GM06990 (cell line): Measurements from ENCODE around the gene MYO1D.

Experiments used
- DNase-seq: peaks from one replicate; pipeline ENCODE4 v3.0.0-alpha.2; 2011; ENCODE audit not compliant: insufficient read length; ENCODE audit errors: extremely low read depth
- H3K27me3 ChIP-seq: replicated peaks from 2 replicates; pipeline ENCODE4 v1.6.0; 2011; ENCODE audit warnings: low read length; ENCODE audit not compliant: control insufficient read depth, insufficient read depth
- H3K36me3 ChIP-seq: 2 replicates; pipeline ENCODE4 v1.5.1; 2011; ENCODE audit warnings: low read length; ENCODE audit not compliant: control insufficient read depth, insufficient read depth
- H3K4me3 ChIP-seq: replicated peaks from 2 replicates; pipeline ENCODE4 v1.5.1; 2011; ENCODE audit warnings: low read depth, mild to moderate bottlenecking, control low read depth, low read length
- CTCF ChIP-seq: IDR thresholded peaks from 2 replicates; pipeline ENCODE4 v1.5.1; 2011; ENCODE audit warnings: low read length, control low read depth, mild to moderate bottlenecking, inconsistent platforms; ENCODE audit not compliant: insufficient read depth, poor library complexity, severe bottlenecking

The MYO1D gene

DNA sequence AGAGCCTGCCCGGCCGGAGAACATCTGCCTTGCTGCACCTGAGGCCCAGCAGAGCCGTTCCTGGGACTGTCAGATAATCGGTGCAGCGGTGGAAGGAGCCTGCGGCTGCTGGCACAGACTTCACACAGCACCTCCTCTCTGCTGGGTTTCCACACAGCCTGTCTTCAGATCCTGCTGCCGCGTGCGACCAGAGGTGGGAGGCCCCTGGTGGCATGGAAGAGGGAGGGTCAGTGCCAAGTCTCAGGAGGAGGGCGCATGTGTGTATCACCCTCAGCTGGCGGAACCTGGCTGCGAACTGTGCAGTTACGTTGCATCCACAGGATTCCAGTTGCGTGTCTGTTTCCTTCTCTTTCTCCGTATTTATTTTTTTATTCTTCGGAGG is 386.8 kb downstream of the MYO1D start:
- H3K4me3 ChIP-seq: peak overlapping the region; percentile 69
- peak; percentile 13 for TF ChIP-seq CTCF
- H3K27me3 ChIP-seq: no peaks in the 10 kb centered on the region
- DNase-seq: no peak
- peaks cover 5% of the 10 kb centered on the region; the same call in 1 of the 2 replicates for H3K36me3 ChIP-seq

GRCh38 chr17:32489320-32490100 is 387.4 kb downstream of the MYO1D start:
- Histone ChIP-seq H3K36me3 (peaks cover 5% of the 10 kb centered on the region; the same call in 1 of the 2 replicates), H3K4me3 (peak overlapping the region; percentile 69), H3K27me3 (no peaks in the 10 kb centered on the region)
- DNase-seq: no peak
- no peak for TF ChIP-seq CTCF

GRCh38 chr17:32488604-32489180 is 388.2 kb downstream of the MYO1D start:
- no peak for DNase-seq
- TF ChIP-seq CTCF: no peak
- H3K27me3 ChIP-seq: no peaks in the 10 kb centered on the region
- H3K4me3 ChIP-seq: peak overlapping the region; percentile 69
- peaks cover 5% of the 10 kb centered on the region; the same call in 1 of the 2 replicates for H3K36me3 ChIP-seq

DNA sequence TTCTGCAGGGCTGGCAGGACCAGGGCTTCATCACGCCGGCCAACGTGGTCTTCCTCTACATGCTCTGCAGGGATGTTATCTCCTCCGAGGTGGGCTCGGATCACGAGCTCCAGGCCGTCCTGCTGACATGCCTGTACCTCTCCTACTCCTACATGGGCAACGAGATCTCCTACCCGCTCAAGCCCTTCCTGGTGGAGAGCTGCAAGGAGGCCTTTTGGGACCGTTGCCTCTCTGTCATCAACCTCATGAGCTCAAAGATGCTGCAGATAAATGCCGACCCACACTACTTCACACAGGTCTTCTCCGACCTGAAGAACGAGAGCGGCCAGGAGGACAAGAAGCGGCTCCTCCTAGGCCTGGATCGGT is 388.8 kb downstream of the MYO1D start:
- Histone ChIP-seq H3K4me3 (peak overlapping the region; percentile 69), H3K36me3 (peaks cover 5% of the 10 kb centered on the region; the same call in 1 of the 2 replicates), H3K27me3 (no peaks in the 10 kb centered on the region)
- DNase-seq: no peak
- TF ChIP-seq CTCF: no peak

DNA sequence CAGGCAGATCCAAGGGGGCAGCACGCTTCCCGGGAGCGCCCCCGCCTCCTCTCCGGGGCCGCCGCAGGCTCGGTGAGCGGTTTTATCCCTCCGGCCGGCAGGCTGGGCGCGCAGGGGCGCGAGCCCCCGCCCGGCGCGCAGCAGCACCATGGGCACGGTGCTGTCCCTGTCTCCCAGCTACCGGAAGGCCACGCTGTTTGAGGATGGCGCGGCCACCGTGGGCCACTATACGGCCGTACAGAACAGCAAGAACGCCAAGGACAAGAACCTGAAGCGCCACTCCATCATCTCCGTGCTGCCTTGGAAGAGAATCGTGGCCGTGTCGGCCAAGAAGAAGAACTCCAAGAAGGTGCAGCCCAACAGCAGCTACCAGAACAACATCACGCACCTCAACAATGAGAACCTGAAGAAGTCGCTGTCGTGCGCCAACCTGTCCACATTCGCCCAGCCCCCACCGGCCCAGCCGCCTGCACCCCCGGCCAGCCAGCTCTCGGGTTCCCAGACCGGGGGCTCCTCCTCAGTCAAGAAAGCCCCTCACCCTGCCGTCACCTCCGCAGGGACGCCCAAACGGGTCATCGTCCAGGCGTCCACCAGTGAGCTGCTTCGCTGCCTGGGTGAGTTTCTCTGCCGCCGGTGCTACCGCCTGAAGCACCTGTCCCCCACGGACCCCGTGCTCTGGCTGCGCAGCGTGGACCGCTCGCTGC is 389.3 kb downstream of the MYO1D start:
- DNase-seq: peak; percentile 62
- Histone ChIP-seq H3K36me3 (peaks cover 5% of the 10 kb centered on the region; the same call in 1 of the 2 replicates), H3K4me3 (peak overlapping the region; percentile 69), H3K27me3 (no peaks in the 10 kb centered on the region)
- peak; percentile 18 for TF ChIP-seq CTCF
